Neuronal stem cell (in vitro differentiated cells): Measurements from ENCODE around the gene PFKP.

ENCODE experiments used
- DNase-seq: peaks from one replicate; pipeline ENCODE4 v3.0.0-alpha.2; 2013; ENCODE audit warnings: low spot score
- H2AFZ ChIP-seq: one replicate; pipeline ENCODE4 v1.6.1; 2013; ENCODE audit warnings: mild to moderate bottlenecking, low read length, inconsistent platforms
- H2AK5ac ChIP-seq: 2 replicates; pipeline ENCODE4 v1.6.1; 2013; ENCODE audit warnings: low read depth, mild to moderate bottlenecking, inconsistent platforms, low read length, moderate library complexity, mixed read lengths
- H2BK120ac ChIP-seq: 2 replicates; pipeline ENCODE4 v1.6.1; 2013; ENCODE audit warnings: low read depth, mild to moderate bottlenecking, inconsistent platforms, low read length, moderate library complexity, mixed read lengths
- H2BK12ac ChIP-seq: one replicate; pipeline ENCODE4 v1.6.1; 2013; ENCODE audit warnings: low read length, inconsistent platforms
- H2BK15ac ChIP-seq: 2 replicates; pipeline ENCODE4 v1.6.1; 2013; ENCODE audit warnings: mild to moderate bottlenecking, low read length, inconsistent platforms, mixed read lengths
- H2BK5ac ChIP-seq: one replicate; pipeline ENCODE4 v1.6.1; 2013; ENCODE audit warnings: inconsistent platforms, mild to moderate bottlenecking, low read length, moderate library complexity
- H3K14ac ChIP-seq: one replicate; pipeline ENCODE4 v1.6.1; 2013; ENCODE audit warnings: low read length, inconsistent platforms
- H3K18ac ChIP-seq: 2 replicates; pipeline ENCODE4 v1.6.1; 2013; ENCODE audit warnings: low read length, inconsistent platforms
- H3K23ac ChIP-seq: 2 replicates; pipeline ENCODE4 v1.6.1; 2013; ENCODE audit warnings: low read depth, mild to moderate bottlenecking, mixed read lengths, low read length, inconsistent platforms; ENCODE audit not compliant: poor library complexity
- H3K27ac ChIP-seq: replicated peaks from 3 replicates; pipeline ENCODE4 v1.5.1; 2013; ENCODE audit warnings: low read length, inconsistent platforms
- H3K27me3 ChIP-seq, 3 experiments: 2 replicates each; pipeline ENCODE4 v1.6.1; 2013; ENCODE audit warnings: low read length in 3 of 3, mild to moderate bottlenecking in 2 of 3, inconsistent platforms in 1 of 3, low read depth in 1 of 3, mixed read lengths in 1 of 3, moderate library complexity in 1 of 3; ENCODE audit not compliant: control insufficient read depth in 3 of 3, insufficient read depth in 3 of 3
- H3K36me3 ChIP-seq, 2 donors: replicated peaks in 1 of 2; 2 replicates each; pipeline ENCODE4 v1.6.1; 2013; ENCODE audit warnings: low read length in 2 of 2; ENCODE audit not compliant: control insufficient read depth in 2 of 2, insufficient read depth in 2 of 2
- H3K4ac ChIP-seq: 2 replicates; pipeline ENCODE4 v1.6.1; 2013; ENCODE audit warnings: inconsistent platforms, mild to moderate bottlenecking, low read length, moderate library complexity
- H3K4me1 ChIP-seq, 2 donors: 1 replicate in 1 of 2; 2 replicates in 1 of 2; pipeline ENCODE4 v1.6.1; 2013; ENCODE audit warnings: low read length in 2 of 2, low read depth in 1 of 2; ENCODE audit not compliant: control insufficient read depth in 2 of 2, insufficient read depth in 1 of 2
- H3K4me2 ChIP-seq: one replicate; pipeline ENCODE4 v1.6.1; 2013; ENCODE audit warnings: mild to moderate bottlenecking, low read length, inconsistent platforms; ENCODE audit not compliant: insufficient read depth, poor library complexity, severe bottlenecking
- H3K4me3 ChIP-seq, 2 donors: 2 replicates each; pipeline ENCODE4 v1.5.1; 2013; ENCODE audit warnings: low read length in 2 of 2, mild to moderate bottlenecking in 2 of 2, inconsistent platforms in 1 of 2, moderate library complexity in 1 of 2
- H3K79me1 ChIP-seq: one replicate; pipeline ENCODE4 v1.6.1; 2013; ENCODE audit warnings: low read depth, mild to moderate bottlenecking, inconsistent platforms, low read length, moderate library complexity
- H3K9ac ChIP-seq: one replicate; pipeline ENCODE4 v1.6.1; 2013; ENCODE audit warnings: mild to moderate bottlenecking, low read depth, low read length, inconsistent platforms; ENCODE audit not compliant: poor library complexity
- H3K9me3 ChIP-seq, 2 donors: replicated peaks in 1 of 2; 2 replicates each; pipeline versions ENCODE3 to v1.6.1; 2013; ENCODE audit warnings: low read length in 2 of 2, mild to moderate bottlenecking in 2 of 2, inconsistent platforms in 1 of 2, low read depth in 1 of 2, mixed read lengths in 1 of 2, moderate library complexity in 1 of 2; ENCODE audit not compliant: control insufficient read depth in 2 of 2, insufficient read depth in 1 of 2
- H4K8ac ChIP-seq: one replicate; pipeline ENCODE4 v1.6.1; 2013; ENCODE audit warnings: low read depth, mild to moderate bottlenecking, inconsistent platforms, low read length, moderate library complexity
- H4K91ac ChIP-seq: one replicate; pipeline ENCODE4 v1.6.1; 2013; ENCODE audit warnings: low read length, low read depth, mild to moderate bottlenecking, inconsistent platforms; ENCODE audit not compliant: poor library complexity
- WGBS, 2 donors: extraction: QIAGEN DNeasy Blood & Tissue Kit; methylation state at CpG; one replicate each; pipeline ENCODE4 v1.1.7; 2013; ENCODE audit warnings: missing lambda C conversion rate in 2 of 2, mixed read lengths in 1 of 2; ENCODE audit not compliant: insufficient read length in 2 of 2, insufficient replicate concordance in 1 of 2; ENCODE audit errors: extremely low coverage in 2 of 2; 5-methylcytosine and 5-hydroxymethylcytosine counted together

The PFKP gene

GRCh38 chr10:3165196-3165595, 97.8 kb downstream of the PFKP start:
- Histone ChIP-seq H2AK5ac (no peak overlapping the region), H2AFZ (no peak overlapping the region), H3K9me3 (peaks cover 0 to 2% of the 10 kb centered on the region in 2 donors), H3K27me3 (no peaks in the 10 kb centered on the region), H3K4me2 (no peak overlapping the region), H4K8ac (no peak overlapping the region), H3K14ac (no peak overlapping the region), H3K4me1 (no peaks in the 10 kb centered on the region), H2BK120ac (no peak overlapping the region), H3K4ac (no peak overlapping the region), H3K23ac (no peak overlapping the region), H2BK15ac (no peak overlapping the region), H3K36me3 (peaks cover 23 to 96% of the 10 kb centered on the region in 2 donors), H3K79me1 (no peaks in the 10 kb centered on the region), H3K27ac (no peak overlapping the region), H3K18ac (no peak overlapping the region), H3K9ac (no peak overlapping the region), H3K4me3 (no peak overlapping the region), H2BK5ac (no peak overlapping the region), H2BK12ac (no peak overlapping the region), H4K91ac (no peak overlapping the region)
- no CpG with 5 or more reads among the region's 9 CpGs for WGBS, 2 donors
- no peak for DNase-seq

GRCh38 chr10:3166496-3167290, 99.3 kb downstream of the PFKP start:
- Histone ChIP-seq H3K9ac (no peak overlapping the region), H2AFZ (no peak overlapping the region), H2AK5ac (no peak overlapping the region), H3K79me1 (no peaks in the 10 kb centered on the region), H3K36me3 (peaks cover 23 to 84% of the 10 kb centered on the region in 2 donors), H3K4ac (no peak overlapping the region), H2BK120ac (no peak overlapping the region), H3K27ac (no peak overlapping the region), H2BK5ac (no peak overlapping the region), H3K14ac (no peak overlapping the region), H2BK12ac (no peak overlapping the region), H4K91ac (no peak overlapping the region), H4K8ac (no peak overlapping the region), H3K27me3 (no peaks in the 10 kb centered on the region), H3K4me1 (no peaks in the 10 kb centered on the region), H3K18ac (no peak overlapping the region), H3K4me2 (no peak overlapping the region), H3K9me3 (peaks cover 0 to 2% of the 10 kb centered on the region in 2 donors), H2BK15ac (no peak overlapping the region), H3K23ac (no peak overlapping the region), H3K4me3 (no peak overlapping the region)
- DNase-seq, result no peak
- no CpG with 5 or more reads among the region's 10 CpGs for WGBS, 2 donors

GRCh38 chr10:3167611-3168330, 100.4 kb downstream of the PFKP start:
- H3K4me3 ChIP-seq, result no peak overlapping the region

GRCh38 chr10:3169271-3169670, 101.9 kb downstream of the PFKP start:
- Histone ChIP-seq H3K79me1 (no peaks in the 10 kb centered on the region), H3K4me2 (no peak overlapping the region), H3K4me1 (no peaks in the 10 kb centered on the region), H4K91ac (no peak overlapping the region), H2BK5ac (no peak overlapping the region), H3K14ac (no peak overlapping the region), H4K8ac (no peak overlapping the region), H2BK15ac (no peak overlapping the region), H3K23ac (no peak overlapping the region), H3K18ac (no peak overlapping the region), H2AFZ (no peak overlapping the region), H2BK12ac (no peak overlapping the region), H3K4ac (no peak overlapping the region), H3K27ac (no peak overlapping the region), H3K27me3 (no peaks in the 10 kb centered on the region), H2BK120ac (no peak overlapping the region), H3K4me3 (no peak overlapping the region), H3K9me3 (no peaks in the 10 kb centered on the region), H3K36me3 (peaks cover 14 to 58% of the 10 kb centered on the region in 2 donors), H3K9ac (no peak overlapping the region), H2AK5ac (no peak overlapping the region)
- WGBS, 2 donors, result no CpG with 5 or more reads among the region's 10 CpGs
- DNase-seq, result no peak

More at GRCh38 chr10:3167611-3168330, 100.4 kb downstream of the PFKP start:
- Histone ChIP-seq H3K23ac (no peak overlapping the region), H2BK15ac (no peak overlapping the region), H3K36me3 (peaks cover 20 to 73% of the 10 kb centered on the region in 2 donors), H3K4me2 (no peak overlapping the region), H2BK5ac (no peak overlapping the region), H3K18ac (no peak overlapping the region), H2BK120ac (no peak overlapping the region), H3K9me3 (no peaks in the 10 kb centered on the region), H3K27ac (no peak overlapping the region), H2AK5ac (no peak overlapping the region), H4K91ac (no peak overlapping the region), H3K4me1 (no peaks in the 10 kb centered on the region), H2AFZ (no peak overlapping the region), H3K14ac (no peak overlapping the region), H3K27me3 (no peaks in the 10 kb centered on the region), H3K79me1 (no peaks in the 10 kb centered on the region), H2BK12ac (no peak overlapping the region), H4K8ac (no peak overlapping the region), H3K9ac (no peak overlapping the region), H3K4ac (no peak overlapping the region)
- WGBS, 2 donors, result no CpG with 5 or more reads among the region's 21 CpGs
- no peak for DNase-seq
